Neural progenitor cell (in vitro differentiated cells): ENCODE measurements around the gene EIF3CL. TPM values are rescaled to one million over a fixed set of nuclear protein-coding genes. Genes with fewer than 3 reads are reported as not detected.
"Not testable (repeated sequence)": the region's sequence is repeated elsewhere in the genome, so short reads cannot be mapped to it uniquely, and the experiment has no call there.

Source experiments
- DNase-seq: peaks from one replicate; pipeline ENCODE4 v3.0.0-alpha.2; 2016; ENCODE audit warnings: low spot score
- H2AFZ ChIP-seq: fragments of 200-600 bp; sonication (generic); replicated peaks from 2 replicates; pipeline ENCODE4 v1.6.1; 2016; ENCODE audit warnings: antibody characterized with exemption
- H3F3A ChIP-seq: fragments of 200-600 bp; sonication (generic); 2 replicates; pipeline ENCODE4 v1.6.1; 2016; ENCODE audit warnings: antibody characterized with exemption, low read depth
- H3K27ac ChIP-seq: fragments of 200-600 bp; sonication (generic); 2 replicates; pipeline ENCODE4 v1.5.1; 2016; ENCODE audit warnings: mild to moderate bottlenecking
- H3K27me3 ChIP-seq: fragments of 200-600 bp; sonication (generic); 2 replicates; pipeline ENCODE4 v1.6.1; 2016; ENCODE audit warnings: mild to moderate bottlenecking, moderate library complexity
- H3K36me3 ChIP-seq: fragments of 200-600 bp; sonication (generic); 2 replicates; pipeline ENCODE4 v1.5.1; 2016
- H3K4me1 ChIP-seq: fragments of 200-600 bp; sonication (generic); 2 replicates; pipeline ENCODE4 v1.6.1; 2016; ENCODE audit warnings: mixed run types
- H3K4me2 ChIP-seq: fragments of 200-600 bp; sonication (generic); 2 replicates; pipeline ENCODE4 v1.6.1; 2016
- H3K4me3 ChIP-seq: fragments of 200-600 bp; sonication (generic); 2 replicates; pipeline ENCODE4 v1.5.1; 2016
- H3K79me2 ChIP-seq: fragments of 200-600 bp; sonication (generic); 2 replicates; pipeline ENCODE4 v1.6.1; 2016; ENCODE audit warnings: low read depth
- H3K9ac ChIP-seq: fragments of 200-600 bp; sonication (generic); 2 replicates; pipeline ENCODE4 v1.6.1; 2016
- H3K9me3 ChIP-seq: fragments of 200-600 bp; sonication (generic); 2 replicates; pipeline ENCODE4 v1.5.1; 2016; ENCODE audit warnings: low read depth
- H4K20me1 ChIP-seq: fragments of 200-600 bp; sonication (generic); 2 replicates; pipeline ENCODE4 v1.6.1; 2016; ENCODE audit warnings: low read depth
- H3K27ac Mint-ChIP-seq: 3 replicates; pipeline ENCODE4 v1.8.0; 2021; ENCODE audit warnings: mixed read lengths
- H3K27me3 Mint-ChIP-seq: 2 replicates; pipeline ENCODE4 v1.8.0; 2022; ENCODE audit warnings: low read depth, mild to moderate bottlenecking, inconsistent platforms, moderate library complexity, mixed read lengths; ENCODE audit not compliant: insufficient read depth
- H3K36me3 Mint-ChIP-seq: 3 replicates; pipeline ENCODE4 v1.8.0; 2021; ENCODE audit warnings: mixed read lengths
- H3K4me1 Mint-ChIP-seq: 3 replicates; pipeline ENCODE4 v1.8.0; 2021; ENCODE audit warnings: mixed read lengths
- H3K4me3 Mint-ChIP-seq: 3 replicates; pipeline ENCODE4 v1.8.0; 2021; ENCODE audit warnings: mild to moderate bottlenecking, moderate library complexity, mixed read lengths
- H3K9me3 Mint-ChIP-seq: 3 replicates; pipeline ENCODE4 v1.8.0; 2020; ENCODE audit warnings: mixed read lengths
- total RNA-seq: library from RNA; depleted of rRNA; stranded (reverse); fragments of >200 nt; gene quantifications from 2 replicates; pipeline ENCODE4 v1.2.3, GENCODE V29; 2015; ENCODE audit warnings: low replicate concordance

EIF3CL gene
- total RNA-seq, 1 donor from 2014 or later, result 58.1 TPM

DNA sequence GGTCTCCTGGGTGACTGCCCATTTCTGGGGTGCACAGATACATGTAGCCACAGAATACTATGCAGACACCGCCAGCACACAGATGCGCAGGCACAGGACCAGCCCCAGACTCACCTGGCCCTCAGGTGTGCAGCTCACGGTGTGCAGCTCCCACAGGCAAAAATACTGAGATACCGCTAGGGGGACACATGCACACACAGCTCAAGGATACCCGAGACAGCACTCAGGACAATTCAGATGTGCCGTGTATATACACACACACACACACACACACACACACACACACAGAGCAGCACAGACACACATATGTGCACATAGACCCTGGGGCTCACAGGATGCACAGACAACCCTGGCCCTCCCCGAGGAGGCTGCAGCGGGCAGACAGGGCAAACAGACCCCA, 28.5 kb downstream of the EIF3CL start:
- not testable (repeated sequence) for H3K36me3 ChIP-seq, H3K27ac Mint-ChIP-seq, H3K27me3 ChIP-seq, H3K79me2 ChIP-seq, H3K27me3 Mint-ChIP-seq, H3K9me3 ChIP-seq, H3K9me3 Mint-ChIP-seq, H4K20me1 ChIP-seq, DNase-seq, H3K4me2 ChIP-seq, H3K4me3 ChIP-seq, H3F3A ChIP-seq, H3K36me3 Mint-ChIP-seq, H3K27ac ChIP-seq, H2AFZ ChIP-seq, H3K4me1 ChIP-seq, H3K9ac ChIP-seq, H3K4me1 Mint-ChIP-seq, H3K4me3 Mint-ChIP-seq

DNA sequence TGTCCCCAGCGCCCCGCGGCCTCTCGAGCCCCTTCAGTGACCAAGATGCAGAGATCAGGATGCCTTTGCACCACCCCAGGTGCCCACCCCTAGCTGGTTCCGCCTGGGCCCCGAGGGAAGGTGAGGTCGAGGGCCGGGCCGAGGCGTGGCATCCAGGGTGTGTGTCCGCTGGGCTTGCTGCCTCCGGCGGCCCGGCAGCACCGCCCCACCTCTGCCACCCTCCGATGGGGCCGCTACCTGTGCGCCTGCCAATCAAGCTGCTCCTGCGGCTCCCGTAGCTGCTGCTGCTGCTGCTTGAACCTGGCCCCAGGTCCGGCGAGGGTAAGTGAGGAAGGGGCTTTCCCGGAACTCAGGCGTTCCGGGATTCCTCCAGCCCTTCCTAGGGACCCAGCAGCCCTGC, 29.4 kb downstream of the EIF3CL start:
- not testable (repeated sequence) for H2AFZ ChIP-seq, H3K27me3 ChIP-seq, H3K4me1 ChIP-seq, H3K4me1 Mint-ChIP-seq, H3K27ac ChIP-seq, H3K27ac Mint-ChIP-seq, H3K36me3 ChIP-seq, H3K27me3 Mint-ChIP-seq, H3K9ac ChIP-seq, H3F3A ChIP-seq, H3K79me2 ChIP-seq, H3K9me3 Mint-ChIP-seq, H3K9me3 ChIP-seq, H3K4me3 Mint-ChIP-seq, H3K4me3 ChIP-seq, H3K36me3 Mint-ChIP-seq, DNase-seq, H3K4me2 ChIP-seq, H4K20me1 ChIP-seq

DNA sequence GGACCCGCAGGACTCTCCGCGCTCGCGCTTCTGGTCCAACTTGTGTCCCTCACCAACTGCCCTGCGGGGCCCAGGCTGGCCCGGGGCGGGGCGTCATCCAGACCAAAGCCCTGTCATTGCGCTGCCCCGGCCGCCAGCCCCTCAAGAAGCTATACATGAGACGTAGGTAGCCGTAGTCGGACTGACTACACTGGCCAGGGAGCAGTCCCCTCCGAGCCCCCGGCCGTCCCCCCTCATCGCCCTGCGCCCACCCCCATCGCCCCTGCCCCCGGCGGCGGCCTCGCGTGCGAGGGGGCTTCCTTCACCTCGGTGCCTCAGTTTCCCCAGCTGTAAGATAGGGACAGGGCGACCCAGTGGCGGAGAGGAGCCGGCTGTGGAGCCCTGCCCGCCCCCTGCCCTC, 35.7 kb downstream of the EIF3CL start:
- H2AFZ ChIP-seq, H4K20me1 ChIP-seq, H3K9ac ChIP-seq, H3K27me3 ChIP-seq, H3K79me2 ChIP-seq, H3K9me3 Mint-ChIP-seq, H3K4me3 ChIP-seq, H3K27ac ChIP-seq, H3K27ac Mint-ChIP-seq, H3F3A ChIP-seq, H3K4me1 ChIP-seq, H3K4me1 Mint-ChIP-seq, H3K4me3 Mint-ChIP-seq, H3K36me3 ChIP-seq, H3K9me3 ChIP-seq, H3K4me2 ChIP-seq, H3K36me3 Mint-ChIP-seq, H3K27me3 Mint-ChIP-seq: not testable (repeated sequence)
- DNase-seq, result peak; percentile 1

DNA sequence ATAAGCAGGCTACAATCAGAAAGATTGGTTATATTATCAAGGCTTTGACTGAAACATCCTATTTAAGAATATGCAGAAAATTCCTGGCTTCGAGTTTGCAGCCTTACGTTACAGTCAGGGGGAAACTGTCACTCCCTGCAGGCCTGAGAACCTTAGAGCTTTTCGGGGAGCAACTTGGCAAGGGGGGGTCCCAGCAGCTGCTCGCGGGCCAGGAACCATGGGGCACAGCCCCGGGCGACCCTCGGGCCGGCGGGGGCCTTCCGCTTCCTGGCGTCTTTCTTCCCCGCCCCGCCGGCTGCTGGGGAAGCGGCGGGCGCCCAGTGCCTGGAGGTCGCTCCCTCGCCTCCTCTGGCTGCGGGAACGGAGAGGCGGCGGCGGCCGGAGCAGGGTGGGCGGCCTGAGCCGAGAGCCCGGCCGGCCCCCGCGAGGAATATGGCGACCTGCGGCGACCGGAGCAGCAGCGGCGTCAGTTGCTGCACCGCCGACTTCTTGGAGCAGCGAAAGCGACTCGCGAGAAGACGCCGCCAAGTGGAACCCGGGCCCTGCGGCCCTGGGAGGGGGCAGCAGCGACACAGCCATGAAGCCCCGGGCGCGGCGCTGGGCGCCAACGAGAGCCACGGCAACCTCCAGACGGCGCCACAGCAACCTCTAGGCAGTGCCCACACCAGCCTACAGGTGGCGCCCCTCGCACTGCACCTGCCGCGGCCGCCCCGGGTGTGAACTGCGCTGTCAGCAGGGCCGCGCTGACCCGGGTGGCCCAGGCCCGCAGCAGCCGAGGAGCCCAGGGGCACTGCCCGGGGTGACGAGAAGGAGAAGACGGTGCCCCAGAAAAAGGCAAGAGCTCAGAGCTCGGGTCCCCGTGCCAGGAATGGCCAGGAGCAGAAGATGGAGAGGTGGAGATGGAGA, 39.1 kb downstream of the EIF3CL start:
- not testable (repeated sequence) for H3K27ac ChIP-seq, H3K4me1 Mint-ChIP-seq, H4K20me1 ChIP-seq, H3K27me3 ChIP-seq, H3F3A ChIP-seq, H3K9me3 Mint-ChIP-seq, H3K4me3 Mint-ChIP-seq, H3K4me1 ChIP-seq, H3K79me2 ChIP-seq, H2AFZ ChIP-seq, H3K36me3 ChIP-seq, H3K9ac ChIP-seq, H3K27ac Mint-ChIP-seq, H3K27me3 Mint-ChIP-seq, H3K4me2 ChIP-seq, DNase-seq, H3K4me3 ChIP-seq, H3K9me3 ChIP-seq, H3K36me3 Mint-ChIP-seq

DNA sequence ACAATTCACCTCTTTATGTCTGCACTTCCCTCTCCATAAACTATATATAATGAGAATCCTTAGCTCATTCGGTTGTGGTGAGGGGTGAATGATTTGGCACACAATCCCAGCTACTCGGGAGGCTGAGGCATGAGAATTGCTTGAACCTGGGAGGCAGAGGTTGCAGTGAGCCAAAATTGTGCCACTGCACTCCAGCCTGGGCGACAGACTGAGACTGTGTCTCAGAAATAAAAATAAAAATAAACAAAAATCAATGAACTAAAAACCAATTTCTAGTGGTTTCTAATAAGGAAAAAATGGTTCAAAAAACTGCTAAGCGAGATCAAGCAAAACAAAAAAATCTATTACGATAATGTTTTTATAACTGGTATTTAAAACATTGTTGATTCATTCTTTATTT, 40.2 kb downstream of the EIF3CL start, which contains the start of gene NPIPB6:
NPIPB6 (minus strand) TSS at position 101 of the 400 bp plus-strand sequence. CDS start 686 bp downstream, outside the sequence.
- not testable (repeated sequence) for H3K27ac Mint-ChIP-seq, H3F3A ChIP-seq, H3K9me3 ChIP-seq, H3K4me2 ChIP-seq, H3K27ac ChIP-seq, H4K20me1 ChIP-seq, H3K79me2 ChIP-seq, H3K4me3 ChIP-seq, H3K36me3 ChIP-seq, H3K9ac ChIP-seq, H3K4me1 ChIP-seq, H3K9me3 Mint-ChIP-seq, H3K27me3 Mint-ChIP-seq, H3K4me1 Mint-ChIP-seq, H3K27me3 ChIP-seq, DNase-seq, H3K4me3 Mint-ChIP-seq, H2AFZ ChIP-seq, H3K36me3 Mint-ChIP-seq

DNA sequence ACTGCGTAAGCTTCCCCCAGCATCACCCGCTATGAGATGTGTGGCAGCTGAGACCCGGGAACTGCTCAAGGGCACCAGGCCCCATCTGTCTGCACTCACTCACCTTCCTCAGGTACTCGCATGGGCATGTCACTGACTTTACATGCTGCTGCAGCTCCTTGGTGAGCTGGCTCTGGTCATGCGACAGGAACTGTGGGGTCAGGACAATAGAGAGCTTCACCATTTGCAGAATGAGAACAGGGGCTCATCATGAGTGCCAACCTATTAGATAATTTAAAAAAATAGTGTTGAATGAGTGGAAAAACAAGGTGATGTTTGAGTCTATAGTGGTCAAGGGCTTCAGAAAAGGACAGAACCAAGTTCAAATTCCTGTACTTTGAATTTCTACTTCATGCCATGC, 41.0 kb downstream of the EIF3CL start:
- not testable (repeated sequence) for H3K9ac ChIP-seq, H3F3A ChIP-seq, H3K36me3 Mint-ChIP-seq, H3K36me3 ChIP-seq, H3K4me1 ChIP-seq, H3K27ac ChIP-seq, H3K4me3 ChIP-seq, H4K20me1 ChIP-seq, H3K9me3 Mint-ChIP-seq, DNase-seq, H3K27me3 ChIP-seq, H2AFZ ChIP-seq, H3K27ac Mint-ChIP-seq, H3K4me3 Mint-ChIP-seq, H3K4me1 Mint-ChIP-seq, H3K9me3 ChIP-seq, H3K4me2 ChIP-seq, H3K27me3 Mint-ChIP-seq, H3K79me2 ChIP-seq

DNA sequence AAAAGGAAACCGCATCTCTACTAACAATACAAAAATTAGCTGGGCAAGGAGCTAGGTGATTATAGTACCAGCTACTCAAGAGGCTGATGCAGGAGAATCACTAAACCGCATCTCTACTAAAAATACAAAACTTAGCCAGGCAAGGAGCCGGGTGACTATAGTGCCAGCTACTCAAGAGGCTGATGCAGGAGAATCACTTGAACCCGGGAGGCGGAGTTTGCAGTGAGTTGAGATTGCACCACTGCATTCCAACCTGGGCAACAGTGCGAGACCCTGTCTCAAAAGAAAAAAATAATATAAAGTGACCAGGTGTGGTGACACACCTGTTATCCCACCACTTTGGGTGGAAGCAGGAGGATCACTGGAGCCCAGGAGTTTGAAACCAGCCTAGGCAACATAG, 65.4 kb downstream of the EIF3CL start:
- H3F3A ChIP-seq, H3K27me3 Mint-ChIP-seq, H3K9ac ChIP-seq, DNase-seq, H3K9me3 ChIP-seq, H3K4me3 Mint-ChIP-seq, H3K36me3 ChIP-seq, H3K4me1 ChIP-seq, H2AFZ ChIP-seq, H3K4me3 ChIP-seq, H4K20me1 ChIP-seq, H3K27ac ChIP-seq, H3K27ac Mint-ChIP-seq, H3K4me1 Mint-ChIP-seq, H3K9me3 Mint-ChIP-seq, H3K27me3 ChIP-seq, H3K36me3 Mint-ChIP-seq, H3K4me2 ChIP-seq, H3K79me2 ChIP-seq: not testable (repeated sequence)

DNA sequence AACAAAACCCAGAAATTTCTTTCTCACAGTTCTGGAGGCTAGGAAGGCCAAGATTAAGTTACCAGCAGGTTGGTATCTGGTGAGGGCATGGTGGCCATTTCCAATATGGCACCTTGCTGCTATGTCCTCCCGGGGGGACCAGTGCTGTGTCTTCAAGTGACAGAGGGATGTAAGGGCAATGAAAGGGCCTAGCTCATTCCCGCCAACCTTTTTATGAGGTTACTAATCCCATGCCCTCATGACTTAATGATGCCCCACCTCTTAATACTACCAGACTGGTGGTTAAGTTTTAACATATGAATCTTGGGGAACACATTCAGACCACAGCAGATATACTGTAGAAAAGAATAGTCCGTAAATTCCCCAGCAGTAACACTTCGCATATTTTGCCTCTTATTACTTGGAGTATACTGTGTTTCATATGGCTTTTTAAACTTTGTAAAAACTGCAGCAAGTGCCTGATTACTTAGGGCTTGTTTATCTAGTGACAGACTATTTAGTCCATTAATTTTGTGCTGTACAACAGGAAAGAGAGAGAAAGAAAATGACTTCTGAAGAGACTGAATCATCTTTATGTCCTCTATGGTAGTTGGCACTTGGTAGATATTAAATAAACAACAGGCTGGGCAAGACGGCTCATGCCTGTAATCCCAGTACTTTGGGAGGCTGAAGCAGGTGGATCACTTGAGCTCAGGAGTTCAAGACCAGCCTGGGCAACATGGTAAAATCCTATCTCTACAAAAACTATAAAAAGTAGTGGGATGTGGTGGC, 66.5 kb downstream of the EIF3CL start:
- not testable (repeated sequence) for H3K79me2 ChIP-seq, H3K9me3 Mint-ChIP-seq, H2AFZ ChIP-seq, H3K36me3 Mint-ChIP-seq, H3K9ac ChIP-seq, H3K27ac ChIP-seq, H3K27me3 ChIP-seq, H3K4me3 ChIP-seq, H3K27me3 Mint-ChIP-seq, H3K4me2 ChIP-seq, H3K9me3 ChIP-seq, H3F3A ChIP-seq, H3K4me1 ChIP-seq, DNase-seq, H3K4me1 Mint-ChIP-seq, H4K20me1 ChIP-seq, H3K36me3 ChIP-seq, H3K4me3 Mint-ChIP-seq, H3K27ac Mint-ChIP-seq
